Activated CD4-positive, alpha-beta T cell treated with anti-CD3 and anti-CD28 coated beads, Interleukin-2, amount 10 ng/mL, durations not matched to agents 7 days and 5 days (primary cell): ENCODE data around the gene RPP21. TPM values are rescaled to one million over a fixed set of nuclear protein-coding genes. Genes with fewer than 3 reads are reported as not detected.

ENCODE experiments used
- total RNA-seq, 2 experiments: library from RNA; stranded (reverse); gene quantifications; one replicate each; pipeline ENCODE4 v1.2.3, GENCODE V29; 2021

RPP21 gene
- total RNA-seq, 2 experiments from 2014 or later: 37.5 to 42.7 TPM

Other genes starting within 250 kb of the RPP21 start
- not detected for gene TRIM31, start 232.1 kb upstream of the RPP21 start, total RNA-seq
- gene TRIM40, start 209.0 kb upstream of the RPP21 start, total RNA-seq: not detected
- gene TRIM10, start 183.9 kb upstream of the RPP21 start, total RNA-seq: not detected
- gene TRIM15, start 181.6 kb upstream of the RPP21 start, total RNA-seq: not detected
- gene TRIM26, start 131.8 kb upstream of the RPP21 start, total RNA-seq: 10 to 100 TPM; 84.6 to 88.3 TPM
- 10 to 100 TPM; 13.0 to 15.4 TPM for gene TRIM39, start 18.2 kb upstream of the RPP21 start, total RNA-seq
- gene HLA-E, start 144.4 kb downstream of the RPP21 start, total RNA-seq: 100 to 1,000 TPM; 706 to 753 TPM
- 10 to 100 TPM; 51.5 to 59.9 TPM for gene GNL1, start 211.3 kb downstream of the RPP21 start, total RNA-seq
- gene PRR3, start 212.1 kb downstream of the RPP21 start, total RNA-seq: 10 to 100 TPM; 16.0 to 22.2 TPM
- gene ABCF1, start 226.3 kb downstream of the RPP21 start, total RNA-seq: 10 to 100 TPM; 72.2 to 78.0 TPM